ENCODE measurements around the gene S100A7A. TPM values are rescaled to one million over a fixed set of nuclear protein-coding genes. Genes with fewer than 3 reads are reported as not detected.

S100A7A gene
- total RNA-seq, 6 experiments from 2014 or later, result not detected

DNA sequence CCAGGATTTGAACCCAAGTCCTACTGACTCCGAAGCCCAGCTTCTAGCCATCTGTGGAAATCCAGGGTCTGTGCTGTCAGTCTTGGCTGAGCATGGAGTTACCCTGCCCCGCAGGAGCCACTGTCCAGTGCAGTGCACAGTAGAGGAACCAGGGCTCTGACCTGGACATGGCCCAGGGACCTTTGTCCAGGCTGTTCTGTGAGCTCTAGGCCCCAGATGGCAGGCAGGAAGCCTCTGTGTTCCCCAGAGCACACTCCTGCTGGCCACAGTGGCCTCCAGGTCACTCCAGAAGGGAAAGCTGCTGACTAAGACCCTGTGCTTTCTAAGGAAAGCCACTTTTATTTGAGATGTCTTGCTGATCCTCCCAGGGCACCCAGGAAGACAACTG is 13.8 kb downstream of the S100A7A start:
- ATAC-seq (peak in 2 of 4 donors; percentile 37 to 88), DNase-seq (no peak)
- H3K27me3 ChIP-seq, result no peaks in the 10 kb centered on the region
- 43% methylated on average over 1 of the region's 2 CpGs for WGBS (ENCODE audit: insufficient coverage, low coverage, low lambda C conversion rate, missing lambda C conversion rate)
- H3K4me1 ChIP-seq, result no peaks in the 10 kb centered on the region
- H3K9me3 ChIP-seq, result no peaks in the 10 kb centered on the region
- intact Hi-C loops (cut with DNase I), result no loop called here
- no peak for TF ChIP-seq POLR2A (IDR thresholded peaks at IDR 0.05)
- TF ChIP-seq CTCF (IDR thresholded peaks at IDR 0.05), result no peak
- H3K4me3 ChIP-seq, result no peak overlapping the region
- H3K27ac ChIP-seq, result no peak overlapping the region
- no peaks in the 10 kb centered on the region for H3K36me3 ChIP-seq

DNA sequence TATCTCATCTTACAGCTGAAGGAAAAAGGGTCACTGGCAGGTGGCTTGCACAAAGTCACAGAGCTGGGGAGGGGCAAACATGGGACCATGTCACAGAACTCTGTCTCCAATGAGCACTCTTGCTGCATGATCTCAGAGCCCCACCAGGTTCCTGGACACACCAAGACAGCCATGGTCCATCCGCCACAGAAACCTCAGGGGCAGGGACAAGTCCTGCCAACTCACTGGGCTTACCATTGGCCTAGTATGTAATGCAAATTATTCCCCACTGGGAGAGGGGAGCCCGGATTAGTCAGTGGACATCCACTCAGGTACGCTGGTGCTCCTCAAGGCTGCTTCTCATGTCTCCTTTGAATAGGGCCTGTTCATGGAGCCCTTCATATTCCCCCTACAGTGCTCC is 14.2 kb downstream of the S100A7A start:
- no peak overlapping the region for H3K27ac ChIP-seq
- DNase-seq (no peak), ATAC-seq (no peak)
- no peaks in the 10 kb centered on the region for H3K27me3 ChIP-seq
- H3K9me3 ChIP-seq, result no peaks in the 10 kb centered on the region
- WGBS (ENCODE audit: insufficient coverage, low coverage, low lambda C conversion rate, missing lambda C conversion rate), result no CpG with 5 or more reads among the region's 3 CpGs
- no peaks in the 10 kb centered on the region for H3K36me3 ChIP-seq
- intact Hi-C loops (cut with DNase I), result no loop called here
- H3K4me3 ChIP-seq, result no peak overlapping the region
- TF ChIP-seq POLR2A (IDR thresholded peaks at IDR 0.05) (no peak), CTCF (IDR thresholded peaks at IDR 0.05) (no peak)
- no peaks in the 10 kb centered on the region for H3K4me1 ChIP-seq

DNA sequence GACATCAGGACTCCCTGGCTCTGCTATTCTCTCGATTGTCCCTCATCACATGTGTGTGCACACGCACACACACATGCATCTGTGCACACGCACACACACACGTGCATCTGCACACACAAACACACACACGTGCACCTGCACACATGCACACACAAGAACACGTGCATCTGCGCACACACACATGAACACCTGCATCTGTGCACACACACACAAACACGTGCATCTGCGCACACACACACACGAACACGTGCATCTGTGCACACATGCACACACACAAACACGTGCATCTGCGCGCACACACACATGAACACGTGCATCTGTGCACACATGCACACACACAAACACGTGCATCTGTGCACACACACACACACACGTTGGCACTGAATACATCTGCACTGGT is 14.7 kb downstream of the S100A7A start:
- ATAC-seq (no peak), DNase-seq (no peak)
- Histone ChIP-seq H3K9me3 (no peaks in the 10 kb centered on the region), H3K27me3 (no peaks in the 10 kb centered on the region), H3K36me3 (no peaks in the 10 kb centered on the region), H3K27ac (no peak overlapping the region), H3K4me1 (no peaks in the 10 kb centered on the region), H3K4me3 (no peak overlapping the region)
- intact Hi-C loops (cut with DNase I), result no loop called here
- no peak for TF ChIP-seq POLR2A (IDR thresholded peaks at IDR 0.05)
- no peak for TF ChIP-seq CTCF (IDR thresholded peaks at IDR 0.05)
- WGBS (ENCODE audit: insufficient coverage, low coverage, low lambda C conversion rate, missing lambda C conversion rate), result 72% methylated on average over 10 of the region's 17 CpGs

DNA sequence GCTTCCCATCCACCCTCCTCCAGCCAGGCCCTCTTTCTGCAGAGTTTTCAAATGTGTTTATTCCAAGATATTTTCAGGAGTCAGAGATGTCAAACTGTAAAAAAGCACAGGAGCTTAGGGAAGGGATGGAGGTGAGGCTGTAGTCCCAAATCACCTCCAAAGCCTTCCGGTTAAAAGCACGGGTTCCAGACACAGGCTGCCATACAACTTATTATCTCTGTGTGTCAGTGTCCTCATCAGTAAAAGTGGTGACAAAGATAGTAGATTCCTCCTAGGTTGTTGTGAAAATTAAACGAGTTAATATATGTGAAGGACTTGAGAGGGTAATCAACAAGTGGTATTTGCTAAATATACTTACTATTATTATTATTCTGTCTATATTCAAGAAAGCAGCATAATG is 15.1 kb downstream of the S100A7A start:
- Histone ChIP-seq H3K36me3 (no peaks in the 10 kb centered on the region), H3K27me3 (no peaks in the 10 kb centered on the region), H3K27ac (no peak overlapping the region), H3K4me3 (no peak overlapping the region), H3K9me3 (no peaks in the 10 kb centered on the region), H3K4me1 (no peaks in the 10 kb centered on the region)
- intact Hi-C loops (cut with DNase I), result no loop called here
- WGBS (ENCODE audit: insufficient coverage, low coverage, low lambda C conversion rate, missing lambda C conversion rate), result 51% methylated on average over 3 of the region's 3 CpGs
- DNase-seq, result no peak
- no peak for ATAC-seq
- TF ChIP-seq POLR2A (IDR thresholded peaks at IDR 0.05) (no peak), CTCF (IDR thresholded peaks at IDR 0.05) (no peak)

DNA sequence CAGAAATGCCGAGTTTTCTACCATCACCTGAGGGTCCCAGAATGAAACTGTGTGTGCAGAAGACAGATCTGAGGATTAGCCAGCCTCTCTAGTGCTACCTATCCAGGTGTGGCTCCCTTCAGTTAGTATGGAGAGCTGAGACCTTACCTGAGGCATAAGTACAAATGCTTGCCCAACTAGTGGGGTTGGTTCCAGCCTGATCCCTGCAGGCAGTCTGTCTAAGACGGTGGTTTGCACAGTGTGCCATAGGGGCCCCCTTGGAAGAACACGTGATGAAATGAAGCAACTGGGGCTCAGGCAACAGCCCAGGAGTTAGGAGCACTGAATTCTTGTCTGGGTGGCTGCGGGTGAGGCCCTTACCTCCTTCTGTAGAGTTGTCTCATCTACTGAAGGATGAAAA is 15.6 kb downstream of the S100A7A start:
- Histone ChIP-seq H3K4me3 (no peak overlapping the region), H3K27me3 (no peaks in the 10 kb centered on the region), H3K36me3 (no peaks in the 10 kb centered on the region), H3K27ac (no peak overlapping the region), H3K4me1 (no peaks in the 10 kb centered on the region), H3K9me3 (no peaks in the 10 kb centered on the region)
- ATAC-seq (no peak), DNase-seq (no peak)
- no peak for TF ChIP-seq CTCF (IDR thresholded peaks at IDR 0.05)
- no peak for TF ChIP-seq POLR2A (IDR thresholded peaks at IDR 0.05)
- intact Hi-C loops (cut with DNase I), result no loop called here
- 29% methylated on average over 2 of the region's 4 CpGs for WGBS (ENCODE audit: insufficient coverage, low coverage, low lambda C conversion rate, missing lambda C conversion rate)
